PC-3 (cell line): ENCODE results near the gene RPS19BP1. TPM values are rescaled to one million over a fixed set of nuclear protein-coding genes. Genes with fewer than 3 reads are reported as not detected.

ENCODE experiments used
- ATAC-seq: fragments of 200-7000 bp; cut with Tn5 transposase; 2 replicates; pipeline ENCODE4 v1.9.1; 2020; ENCODE audit warnings: mild to moderate bottlenecking, moderate library complexity
- BruUV-seq: library from RNA; stranded (reverse); fragments of 400-500 nt; replicated peaks from 2 replicates; lab custom pipeline; 2021; lab: Mats Ljungman, UMichigan
- CTCF ChIA-PET: fragments of 300-600 bp; sonication (Branson Sonifier 250); formaldehyde crosslinking; loops from one replicate; lab custom pipeline; 2022; ENCODE audit warnings: antibody characterized with exemption; lab: Charles Lee
- POLR2A ChIA-PET: fragments of 300-600 bp; sonication (Branson Sonifier 250); formaldehyde crosslinking; loops from one replicate; lab custom pipeline; 2022; ENCODE audit warnings: antibody characterized with exemption; ENCODE audit not compliant: unreplicated experiment; lab: Charles Lee
- DNase-seq: peaks from one replicate; pipeline ENCODE4 v3.0.0-alpha.2; 2015
- H2AFZ ChIP-seq: fragments of 300-600 bp; sonication (generic); 2 replicates; pipeline ENCODE4 v1.6.0; 2016; ENCODE audit warnings: antibody characterized with exemption, low read length
- H3F3A ChIP-seq: fragments of 300-600 bp; sonication (generic); one replicate; pipeline ENCODE4 v1.6.0; 2017; ENCODE audit warnings: antibody characterized with exemption, low read length, control low read depth, mild to moderate bottlenecking; ENCODE audit not compliant: unreplicated experiment
- H3K27ac ChIP-seq: fragments of 300-600 bp; sonication (generic); 2 replicates; pipeline ENCODE4 v1.5.1; 2016; ENCODE audit warnings: mild to moderate bottlenecking, low read length
- H3K27me3 ChIP-seq: fragments of 300-600 bp; sonication (generic); 2 replicates; pipeline ENCODE4 v1.6.1; 2016; ENCODE audit warnings: low read length, mixed read lengths
- H3K36me3 ChIP-seq: fragments of 300-600 bp; sonication (generic); 2 replicates; pipeline ENCODE4 v1.6.1; 2016; ENCODE audit warnings: low read depth, mixed run types, low read length, mixed read lengths
- H3K4me1 ChIP-seq: fragments of 300-600 bp; sonication (generic); 2 replicates; pipeline ENCODE4 v1.5.1; 2016; ENCODE audit warnings: low read length; ENCODE audit not compliant: insufficient read depth
- H3K4me2 ChIP-seq: fragments of 300-600 bp; sonication (generic); 2 replicates; pipeline ENCODE4 v1.6.0; 2016; ENCODE audit warnings: low read length
- H3K4me3 ChIP-seq: fragments of 300-600 bp; sonication (generic); 2 replicates; pipeline ENCODE4 v1.5.1; 2016; ENCODE audit warnings: mild to moderate bottlenecking, low read length, mixed read lengths
- H3K79me2 ChIP-seq: fragments of 300-600 bp; sonication (generic); 2 replicates; pipeline ENCODE4 v1.6.1; 2017; ENCODE audit warnings: low read length, mixed read lengths
- H3K9ac ChIP-seq: fragments of 300-600 bp; sonication (generic); 2 replicates; pipeline ENCODE4 v1.6.0; 2016; ENCODE audit warnings: mild to moderate bottlenecking, low read length
- H3K9me2 ChIP-seq: fragments of 300-600 bp; sonication (generic); replicated peaks from 2 replicates; pipeline ENCODE4 v1.6.1; 2016; ENCODE audit warnings: mixed run types, low read length, mixed read lengths
- H3K9me3 ChIP-seq: fragments of 300-600 bp; sonication (generic); 2 replicates; pipeline ENCODE4 v1.6.1; 2016; ENCODE audit warnings: low read length, mixed read lengths
- H4K20me1 ChIP-seq: fragments of 300-600 bp; sonication (generic); 2 replicates; pipeline ENCODE4 v1.6.1; 2016; ENCODE audit warnings: low read length, mixed read lengths
- EZH2 ChIP-seq: fragments of 300-600 bp; sonication (generic); IDR thresholded peaks from one replicate; pipeline ENCODE4 v1.6.1; 2017; ENCODE audit warnings: antibody characterized with exemption, mild to moderate bottlenecking, low read length; ENCODE audit not compliant: unreplicated experiment
- EZH2phosphoT487 ChIP-seq: fragments of 300-600 bp; sonication (generic); IDR thresholded peaks from 2 replicates; pipeline ENCODE4 v1.6.1; 2018; ENCODE audit warnings: mild to moderate bottlenecking, antibody characterized with exemption, low read length, borderline replicate concordance
- intact Hi-C: fragments of 100-400 bp; cut with micrococcal nuclease; formaldehyde crosslinking; loops from 2 replicates; pipeline ENCODE4 v1.9.0; 2023
- total RNA-seq: library from RNA; depleted of rRNA; stranded (reverse); fragments of >200 nt; gene quantifications from 2 replicates; pipeline ENCODE4 v1.2.3, GENCODE V29; 2014
- TF ChIP-seq, protein P1 (sequence below): fragments of 300-600 bp; sonication (generic); conservative IDR thresholded peaks from 2 replicates; pipeline ENCODE4 v1.5.1; 2017; ENCODE audit warnings: antibody characterized with exemption, low read depth, mild to moderate bottlenecking, low read length

Gene RPS19BP1
- total RNA-seq, 1 experiment from 2014 or later: 253 TPM

DNA sequence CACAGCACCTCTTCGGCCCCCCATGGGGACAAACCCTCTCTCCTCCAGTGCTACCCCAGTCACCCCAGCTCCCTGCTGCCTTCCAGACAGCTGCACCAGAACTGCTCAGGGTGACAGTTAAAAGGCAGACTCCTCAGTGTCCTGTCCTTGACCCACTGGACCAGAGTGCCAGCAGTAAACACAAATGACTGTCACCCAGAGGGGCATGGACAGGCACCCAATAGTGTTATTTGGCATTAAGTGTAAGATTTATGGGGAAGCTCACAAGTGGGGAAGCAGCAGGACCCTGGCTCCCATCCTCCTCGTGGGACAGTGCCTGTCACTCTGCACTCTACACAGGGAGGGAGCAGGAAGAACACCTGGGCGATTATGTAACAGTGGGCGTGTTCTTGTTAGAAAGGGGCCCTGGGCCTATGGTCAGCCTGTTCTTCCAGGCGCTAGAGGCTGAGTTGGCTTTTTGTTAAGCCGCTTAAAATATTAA is 5.0 kb downstream of the RPS19BP1 start:
- no TSS peak for BruUV-seq
- Histone ChIP-seq H3K27me3 (no peaks in the 10 kb centered on the region), H3K4me2 (no peak overlapping the region), H3K27ac (no peak overlapping the region), H3K9me3 (no peaks in the 10 kb centered on the region), H3K4me1 (peaks cover 30% of the 10 kb centered on the region), H3K79me2 (peaks cover 34% of the 10 kb centered on the region), H3K9me2 (no peaks in the 10 kb centered on the region), H3K36me3 (peaks cover 4% of the 10 kb centered on the region), H2AFZ (no peak overlapping the region), H3F3A (peaks cover 8% of the 10 kb centered on the region), H3K4me3 (no peak overlapping the region), H3K9ac (no peak overlapping the region), H4K20me1 (peaks cover 30% of the 10 kb centered on the region)
- intact Hi-C loops: no loop called here
- ChIA-PET CTCF (interaction anchor here (1.3 kb wide), 1 partner anchor 13 kb away, joined by 10 read pairs; no protein-coding TSS in a partner anchor), POLR2A (no interaction called here)
- TF ChIP-seq, protein P1, sequence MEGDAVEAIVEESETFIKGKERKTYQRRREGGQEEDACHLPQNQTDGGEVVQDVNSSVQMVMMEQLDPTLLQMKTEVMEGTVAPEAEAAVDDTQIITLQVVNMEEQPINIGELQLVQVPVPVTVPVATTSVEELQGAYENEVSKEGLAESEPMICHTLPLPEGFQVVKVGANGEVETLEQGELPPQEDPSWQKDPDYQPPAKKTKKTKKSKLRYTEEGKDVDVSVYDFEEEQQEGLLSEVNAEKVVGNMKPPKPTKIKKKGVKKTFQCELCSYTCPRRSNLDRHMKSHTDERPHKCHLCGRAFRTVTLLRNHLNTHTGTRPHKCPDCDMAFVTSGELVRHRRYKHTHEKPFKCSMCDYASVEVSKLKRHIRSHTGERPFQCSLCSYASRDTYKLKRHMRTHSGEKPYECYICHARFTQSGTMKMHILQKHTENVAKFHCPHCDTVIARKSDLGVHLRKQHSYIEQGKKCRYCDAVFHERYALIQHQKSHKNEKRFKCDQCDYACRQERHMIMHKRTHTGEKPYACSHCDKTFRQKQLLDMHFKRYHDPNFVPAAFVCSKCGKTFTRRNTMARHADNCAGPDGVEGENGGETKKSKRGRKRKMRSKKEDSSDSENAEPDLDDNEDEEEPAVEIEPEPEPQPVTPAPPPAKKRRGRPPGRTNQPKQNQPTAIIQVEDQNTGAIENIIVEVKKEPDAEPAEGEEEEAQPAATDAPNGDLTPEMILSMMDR: no peak
- TF ChIP-seq EZH2 (no peak), EZH2phosphoT487 (no peak)
- ATAC-seq: no peak
- peak; percentile 19 for DNase-seq

DNA sequence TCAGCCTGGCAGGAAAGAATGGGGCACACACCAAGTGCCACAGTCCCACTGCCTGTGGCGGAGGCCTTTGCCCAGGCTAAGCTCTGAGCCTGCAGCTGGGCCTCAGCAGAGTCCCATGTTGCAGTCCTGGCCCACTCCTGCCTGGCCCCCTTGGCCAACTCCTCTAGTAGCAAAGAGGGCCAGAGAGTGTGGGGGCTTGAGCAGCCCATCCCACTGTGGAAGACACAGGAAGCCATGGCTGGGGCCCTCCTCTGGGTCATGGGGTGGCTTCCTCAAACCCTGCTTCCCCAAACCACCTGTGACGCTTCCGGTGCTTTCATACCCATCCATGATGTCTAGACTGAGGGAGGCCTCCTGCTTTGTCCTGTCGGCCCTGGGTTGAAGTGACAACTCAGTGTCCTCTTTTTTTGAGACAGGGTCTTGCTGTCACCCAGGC is 5.8 kb downstream of the RPS19BP1 start:
- no peak for DNase-seq
- ChIA-PET POLR2A (interaction anchor here (0.6 kb wide), 1 partner anchor 211 kb away, joined by 4 read pairs; no protein-coding TSS in a partner anchor), CTCF (interaction anchor here (0.6 to 1.3 kb wide), 3 partner anchors 12 to 183 kb away, joined by 4 to 10 read pairs (median 6); no protein-coding TSS in a partner anchor)
- Histone ChIP-seq H3K27ac (no peak overlapping the region), H3F3A (peaks cover 12% of the 10 kb centered on the region), H3K4me1 (peaks cover 31% of the 10 kb centered on the region), H3K9ac (no peak overlapping the region), H4K20me1 (peaks cover 37% of the 10 kb centered on the region), H3K27me3 (no peaks in the 10 kb centered on the region), H3K4me2 (no peak overlapping the region), H3K9me3 (no peaks in the 10 kb centered on the region), H2AFZ (no peak overlapping the region), H3K4me3 (no peak overlapping the region), H3K36me3 (peaks cover 7% of the 10 kb centered on the region), H3K9me2 (no peaks in the 10 kb centered on the region), H3K79me2 (peaks cover 34% of the 10 kb centered on the region)
- TF ChIP-seq EZH2 (no peak), EZH2phosphoT487 (no peak)
- TF ChIP-seq, protein P1: no peak
- intact Hi-C loops: no loop called here
- no TSS peak for BruUV-seq
- no peak for ATAC-seq

DNA sequence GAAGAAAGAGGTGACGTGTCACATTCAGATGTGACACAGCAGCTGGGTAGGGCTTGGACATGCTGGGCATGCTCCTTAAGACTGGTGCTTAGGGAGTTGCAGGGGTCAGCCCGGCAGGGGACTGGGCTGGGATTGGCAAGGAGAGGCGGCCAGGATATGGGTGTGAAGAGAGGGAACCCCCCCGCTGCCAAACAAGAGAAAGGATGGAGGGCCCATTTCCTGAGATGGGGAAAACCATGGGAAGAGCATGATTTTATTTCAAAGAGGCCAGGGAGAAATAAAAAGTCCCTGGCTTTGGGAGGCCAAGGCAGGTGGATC is 6.9 kb downstream of the RPS19BP1 start:
- no peak overlapping the region for H3K4me2 ChIP-seq
- no peak overlapping the region for H3K4me3 ChIP-seq
- no peak overlapping the region for H2AFZ ChIP-seq
- H3K9me2 ChIP-seq: no peaks in the 10 kb centered on the region
- ChIA-PET POLR2A (no interaction called here), CTCF (no interaction called here)
- H3K27me3 ChIP-seq: no peaks in the 10 kb centered on the region
- ATAC-seq: no peak
- H3K36me3 ChIP-seq: peaks cover 18% of the 10 kb centered on the region
- peaks cover 21% of the 10 kb centered on the region for H3K4me1 ChIP-seq
- DNase-seq: no peak
- H3K79me2 ChIP-seq: peaks cover 34% of the 10 kb centered on the region
- no TSS peak for BruUV-seq
- H3F3A ChIP-seq: peaks cover 18% of the 10 kb centered on the region
- TF ChIP-seq, protein P1: no peak
- TF ChIP-seq EZH2phosphoT487 (no peak), EZH2 (no peak)
- no peak overlapping the region for H3K27ac ChIP-seq
- no peak overlapping the region for H3K9ac ChIP-seq
- intact Hi-C loops: no loop called here
- peaks cover 48% of the 10 kb centered on the region for H4K20me1 ChIP-seq
- H3K9me3 ChIP-seq: no peaks in the 10 kb centered on the region
